Fibroblast of pulmonary artery (primary cell): ENCODE measurements around the gene TAC4.

Experiments
- DNase-seq: peaks from one replicate; pipeline ENCODE4 v3.0.0-alpha.2; 2010; ENCODE audit warnings: low read depth
- H3K4me3 ChIP-seq: replicated peaks from 2 replicates; pipeline ENCODE4 v1.5.1; 2011; ENCODE audit warnings: low read depth, mild to moderate bottlenecking, control low read depth, low read length, moderate library complexity
- TF ChIP-seq, protein P1 (sequence below): IDR thresholded peaks from 2 replicates; pipeline ENCODE4 v1.5.1; 2011; ENCODE audit warnings: mild to moderate bottlenecking, control low read depth, low read length, inconsistent platforms; ENCODE audit errors: missing control alignments

The TAC4 gene

DNA sequence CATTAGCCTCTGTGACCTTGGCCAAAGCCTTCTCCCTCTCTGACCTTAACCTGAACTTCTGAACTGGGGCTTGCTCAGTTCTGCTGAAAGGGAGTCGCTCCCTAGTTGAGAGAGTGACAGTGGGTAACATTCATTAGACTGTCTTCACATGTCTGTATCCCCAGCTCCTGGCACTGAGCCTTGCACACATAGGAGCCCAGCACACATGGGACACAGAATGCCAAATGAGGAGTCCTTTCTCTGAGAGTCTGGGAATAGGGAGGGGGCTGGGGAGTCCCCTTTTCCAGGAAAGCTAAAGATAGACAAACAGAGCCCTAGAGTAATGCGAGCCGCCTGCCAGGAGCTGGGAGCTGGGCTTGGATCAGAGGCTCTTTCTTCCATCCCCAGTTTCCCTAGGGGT, 2.5 kb downstream of the TAC4 start:
- TF ChIP-seq, protein P1, sequence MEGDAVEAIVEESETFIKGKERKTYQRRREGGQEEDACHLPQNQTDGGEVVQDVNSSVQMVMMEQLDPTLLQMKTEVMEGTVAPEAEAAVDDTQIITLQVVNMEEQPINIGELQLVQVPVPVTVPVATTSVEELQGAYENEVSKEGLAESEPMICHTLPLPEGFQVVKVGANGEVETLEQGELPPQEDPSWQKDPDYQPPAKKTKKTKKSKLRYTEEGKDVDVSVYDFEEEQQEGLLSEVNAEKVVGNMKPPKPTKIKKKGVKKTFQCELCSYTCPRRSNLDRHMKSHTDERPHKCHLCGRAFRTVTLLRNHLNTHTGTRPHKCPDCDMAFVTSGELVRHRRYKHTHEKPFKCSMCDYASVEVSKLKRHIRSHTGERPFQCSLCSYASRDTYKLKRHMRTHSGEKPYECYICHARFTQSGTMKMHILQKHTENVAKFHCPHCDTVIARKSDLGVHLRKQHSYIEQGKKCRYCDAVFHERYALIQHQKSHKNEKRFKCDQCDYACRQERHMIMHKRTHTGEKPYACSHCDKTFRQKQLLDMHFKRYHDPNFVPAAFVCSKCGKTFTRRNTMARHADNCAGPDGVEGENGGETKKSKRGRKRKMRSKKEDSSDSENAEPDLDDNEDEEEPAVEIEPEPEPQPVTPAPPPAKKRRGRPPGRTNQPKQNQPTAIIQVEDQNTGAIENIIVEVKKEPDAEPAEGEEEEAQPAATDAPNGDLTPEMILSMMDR, result no peak
- no peak overlapping the region for H3K4me3 ChIP-seq
- no peak for DNase-seq

DNA sequence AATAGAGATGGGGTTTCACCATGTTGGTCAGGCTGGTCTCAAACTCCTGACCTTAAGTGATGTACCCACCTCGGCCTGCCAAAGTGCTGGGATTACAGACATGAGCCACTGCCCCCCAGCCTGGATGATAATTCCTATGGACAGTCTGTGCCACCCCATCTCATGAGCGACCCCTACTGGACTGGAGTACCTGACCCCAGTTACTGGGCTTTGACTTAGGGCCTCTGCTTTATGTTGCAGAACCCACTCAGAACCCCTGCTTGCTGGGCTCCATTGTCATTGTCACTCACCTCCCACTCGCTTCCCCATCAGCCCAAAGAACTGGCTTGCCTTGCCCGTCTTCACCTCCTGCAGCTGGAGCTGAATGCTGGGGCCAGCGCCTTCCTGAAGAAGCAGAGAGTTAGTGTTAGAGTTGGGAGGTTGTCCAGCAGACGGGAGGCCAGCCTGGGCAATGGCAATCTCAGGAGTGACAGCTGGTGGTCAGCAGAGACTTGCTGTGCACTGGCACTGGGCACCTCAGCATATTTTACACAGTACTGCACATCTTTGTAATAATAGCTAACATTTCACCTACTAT, 4.0 kb downstream of the TAC4 start:
- H3K4me3 ChIP-seq, result no peak overlapping the region
- DNase-seq, result peak; percentile 30
- TF ChIP-seq, protein P1, result peak; percentile 55

- TF ChIP-seq, protein P1, result no peak
- no peak for DNase-seq
- no peak overlapping the region for H3K4me3 ChIP-seq
These were observed 5.0 kb downstream of the TAC4 start for GRCh38 chr17:49842846-49843245.

GRCh38 chr17:49842371-49842770, 5.5 kb downstream of the TAC4 start:
- H3K4me3 ChIP-seq, result no peak overlapping the region
- TF ChIP-seq, protein P1, result no peak
- no peak for DNase-seq

- TF ChIP-seq, protein P1, result peak; percentile 15
- no peak overlapping the region for H3K4me3 ChIP-seq
- no peak for DNase-seq
These were observed 6.3 kb downstream of the TAC4 start for GRCh38 chr17:49841548-49841947.

GRCh38 chr17:49839455-49839854, 8.4 kb downstream of the TAC4 start:
- DNase-seq, result no peak
- H3K4me3 ChIP-seq, result no peak overlapping the region
- TF ChIP-seq, protein P1, result no peak
